Fibroblast of the aortic adventitia (primary cell): ENCODE measurements around the gene UBE2E2. TPM values are rescaled to one million over a fixed set of nuclear protein-coding genes. Genes with fewer than 3 reads are reported as not detected.

Experiments used
- DNase-seq: peaks from one replicate; pipeline ENCODE4 v3.0.0-alpha.2; 2010; ENCODE audit warnings: low read depth
- H3K4me3 ChIP-seq: 2 replicates; pipeline ENCODE4 v1.5.1; 2011; ENCODE audit warnings: low read depth, mild to moderate bottlenecking, control low read depth, low read length, moderate library complexity
- total RNA-seq: library from RNA; depleted of rRNA; stranded (reverse); fragments of >200 nt; gene quantifications from 2 replicates; pipeline ENCODE4 v1.2.3, GENCODE V29; 2012; ENCODE audit warnings: low replicate concordance
- TF ChIP-seq, protein P1 (sequence below): IDR thresholded peaks from 2 replicates; pipeline ENCODE4 v1.5.1; 2011; ENCODE audit warnings: mild to moderate bottlenecking, low read length, control low read depth, inconsistent platforms; ENCODE audit not compliant: insufficient read depth

UBE2E2 gene
- total RNA-seq, 1 donor, result 49.1 TPM

DNA sequence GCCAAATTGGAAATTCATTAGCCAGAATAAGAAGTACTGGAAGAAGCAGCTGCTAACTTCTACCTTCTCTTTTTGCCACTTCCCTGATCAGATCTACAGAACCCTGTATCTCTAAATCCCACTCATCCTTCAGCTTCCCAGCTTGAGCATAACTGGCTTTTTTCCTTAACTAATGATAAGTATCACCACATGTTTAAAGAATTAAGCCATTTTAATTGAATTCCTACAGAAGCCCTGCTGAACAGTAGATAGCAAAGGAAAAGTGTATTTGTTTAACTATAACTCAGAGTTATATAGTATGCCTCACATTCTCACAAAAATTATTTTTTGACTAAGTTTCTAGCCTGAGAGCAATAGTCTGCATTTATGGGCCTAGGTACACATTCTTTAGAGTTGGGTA lies 262.4 kb downstream of the UBE2E2 start:
- no peak for DNase-seq
- no peak overlapping the region for H3K4me3 ChIP-seq
- TF ChIP-seq, protein P1, sequence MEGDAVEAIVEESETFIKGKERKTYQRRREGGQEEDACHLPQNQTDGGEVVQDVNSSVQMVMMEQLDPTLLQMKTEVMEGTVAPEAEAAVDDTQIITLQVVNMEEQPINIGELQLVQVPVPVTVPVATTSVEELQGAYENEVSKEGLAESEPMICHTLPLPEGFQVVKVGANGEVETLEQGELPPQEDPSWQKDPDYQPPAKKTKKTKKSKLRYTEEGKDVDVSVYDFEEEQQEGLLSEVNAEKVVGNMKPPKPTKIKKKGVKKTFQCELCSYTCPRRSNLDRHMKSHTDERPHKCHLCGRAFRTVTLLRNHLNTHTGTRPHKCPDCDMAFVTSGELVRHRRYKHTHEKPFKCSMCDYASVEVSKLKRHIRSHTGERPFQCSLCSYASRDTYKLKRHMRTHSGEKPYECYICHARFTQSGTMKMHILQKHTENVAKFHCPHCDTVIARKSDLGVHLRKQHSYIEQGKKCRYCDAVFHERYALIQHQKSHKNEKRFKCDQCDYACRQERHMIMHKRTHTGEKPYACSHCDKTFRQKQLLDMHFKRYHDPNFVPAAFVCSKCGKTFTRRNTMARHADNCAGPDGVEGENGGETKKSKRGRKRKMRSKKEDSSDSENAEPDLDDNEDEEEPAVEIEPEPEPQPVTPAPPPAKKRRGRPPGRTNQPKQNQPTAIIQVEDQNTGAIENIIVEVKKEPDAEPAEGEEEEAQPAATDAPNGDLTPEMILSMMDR, result no peak

DNA sequence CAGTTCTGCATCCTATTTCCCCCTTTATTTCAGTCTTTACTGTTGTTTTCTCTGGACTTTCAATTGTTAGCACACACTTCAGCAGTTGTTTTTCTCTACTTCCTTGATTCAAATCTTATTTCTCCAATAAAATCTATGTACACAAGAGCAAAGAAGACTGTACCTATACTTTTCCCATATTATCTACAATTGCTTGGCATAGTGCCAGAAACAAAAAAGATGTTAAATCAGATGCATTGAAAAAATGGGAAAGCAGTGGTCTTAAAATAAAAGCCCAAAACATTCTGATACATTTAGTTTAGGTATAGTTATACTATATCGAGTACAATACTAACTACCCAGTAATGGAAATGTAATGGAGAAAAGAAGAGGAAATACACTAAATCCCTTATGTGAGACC lies 265.1 kb downstream of the UBE2E2 start:
- TF ChIP-seq, protein P1, result no peak
- H3K4me3 ChIP-seq, result no peak overlapping the region
- no peak for DNase-seq

DNA sequence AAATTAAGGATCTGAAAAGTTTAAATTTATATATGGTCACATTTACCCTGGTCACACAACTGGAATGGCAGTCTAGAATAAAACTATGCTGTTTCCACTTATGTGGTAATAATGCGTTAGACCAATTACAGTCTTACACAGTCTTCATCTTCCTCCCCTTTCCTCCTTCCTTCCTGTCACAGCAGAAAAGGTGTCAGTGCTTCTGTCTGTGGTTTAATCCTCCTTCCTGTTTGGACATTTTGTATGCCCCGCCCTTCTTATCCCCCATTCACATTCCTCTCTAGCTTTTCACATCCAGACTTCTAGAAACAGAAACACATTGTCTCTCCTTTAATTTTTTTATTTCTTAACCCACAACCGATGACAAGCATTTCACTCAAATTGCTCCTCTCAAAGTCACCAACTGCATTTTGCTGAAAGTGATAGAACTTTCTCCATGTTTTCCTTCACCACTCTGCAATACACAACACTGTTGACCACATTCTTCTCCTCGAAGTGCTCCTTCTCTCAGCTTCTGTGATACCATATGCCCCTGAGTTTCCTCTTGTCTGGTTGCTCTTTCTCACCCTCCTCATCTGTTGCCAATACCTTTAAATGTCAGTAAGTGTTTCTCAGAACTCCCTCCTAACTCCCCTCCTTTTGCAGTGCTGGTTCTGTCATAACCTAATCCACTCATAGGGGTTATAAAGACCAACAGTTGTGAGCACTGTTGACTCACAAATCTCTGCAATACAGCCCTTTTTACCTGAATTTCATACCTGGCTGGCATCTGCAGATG lies 271.6 kb downstream of the UBE2E2 start:
- no peak for DNase-seq
- no peak overlapping the region for H3K4me3 ChIP-seq
- TF ChIP-seq, protein P1, result no peak

DNA sequence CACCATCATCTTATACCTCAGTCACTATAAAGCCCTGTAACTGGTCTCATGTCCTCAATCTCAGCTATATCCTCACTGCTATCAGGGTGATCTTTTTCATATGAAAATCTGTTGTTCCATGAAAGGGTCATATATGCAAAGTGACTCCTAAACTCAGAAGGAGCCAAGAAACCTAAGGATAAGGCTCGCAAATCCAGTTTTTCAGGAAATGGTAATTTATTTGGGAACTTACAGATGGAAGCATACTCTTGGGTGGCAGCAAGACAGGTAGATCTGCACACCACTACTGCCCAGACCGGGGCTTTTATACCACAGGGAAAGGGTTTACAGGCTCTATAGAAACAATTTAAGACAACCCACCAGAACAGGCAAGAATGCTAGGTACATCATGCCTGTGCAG lies 272.3 kb downstream of the UBE2E2 start:
- no peak overlapping the region for H3K4me3 ChIP-seq
- DNase-seq, result no peak
- TF ChIP-seq, protein P1, result no peak

DNA sequence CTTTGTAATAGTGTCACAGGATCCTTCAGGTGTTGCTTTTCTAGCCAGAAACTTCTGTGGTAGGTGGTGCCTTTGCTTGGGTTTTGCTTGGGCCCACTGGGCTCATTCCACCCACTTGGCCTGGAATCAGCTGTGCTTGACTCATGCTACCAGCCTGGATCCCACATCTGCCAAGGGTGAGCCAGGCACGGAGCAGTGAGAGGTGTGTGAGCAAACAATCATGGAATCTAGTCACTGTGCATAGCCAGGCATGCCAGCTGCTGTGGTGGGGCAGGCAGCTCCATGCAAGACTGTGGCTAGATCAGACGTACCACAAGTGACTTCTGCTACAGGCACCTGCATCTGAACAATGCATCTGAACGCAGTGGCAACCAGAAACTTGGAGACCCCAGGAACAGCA lies 275.9 kb downstream of the UBE2E2 start:
- no peak overlapping the region for H3K4me3 ChIP-seq
- DNase-seq, result no peak
- TF ChIP-seq, protein P1, result no peak

DNA sequence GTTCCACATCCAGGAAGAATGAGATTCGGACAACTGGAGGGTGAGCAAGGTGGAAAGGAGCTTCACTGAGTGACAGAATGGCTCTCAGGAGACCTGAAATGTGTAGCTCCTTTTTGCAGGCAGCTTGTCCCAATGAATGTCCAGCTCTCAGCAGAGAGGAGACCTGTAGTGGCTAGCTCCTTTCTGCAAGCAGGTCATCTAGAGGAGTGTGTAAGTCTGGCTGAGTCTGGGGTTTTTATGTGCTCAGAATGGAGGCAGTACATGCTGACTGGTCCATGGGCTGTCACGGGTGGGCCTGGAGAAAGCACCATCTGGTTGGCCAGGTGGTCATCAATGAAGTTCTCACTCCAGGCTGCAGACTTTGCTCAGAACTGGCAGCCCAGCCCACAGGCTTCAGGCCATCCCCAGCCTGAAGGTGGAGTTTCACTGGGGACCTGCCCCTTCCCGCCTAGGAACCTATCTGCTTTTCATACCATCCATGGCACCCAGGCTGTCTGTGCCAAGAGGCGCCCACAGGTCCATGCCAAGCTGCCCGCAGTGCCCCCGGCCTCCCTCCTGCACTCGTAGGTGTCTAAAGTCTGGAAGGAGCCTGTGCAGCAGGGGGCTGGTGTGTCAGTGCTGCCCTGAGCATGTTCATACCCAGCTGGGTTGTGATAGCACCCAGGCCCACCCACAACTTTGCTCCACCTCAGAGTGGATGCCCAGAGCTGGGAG lies 276.6 kb downstream of the UBE2E2 start:
- H3K4me3 ChIP-seq, result no peak overlapping the region
- TF ChIP-seq, protein P1, result no peak
- DNase-seq, result no peak
